GM20000 (cell line): ENCODE data around the gene IGBP1.
"Not testable (repeated sequence)": the region's sequence is repeated elsewhere in the genome, so short reads cannot be mapped to it uniquely, and the experiment has no call there.

ENCODE experiments used
- DNase-seq: peaks from one replicate; pipeline ENCODE4 v3.0.0; 2012; ENCODE audit warnings: low spot score
- TF ChIP-seq, protein P1 (sequence below): IDR thresholded peaks from 2 replicates; pipeline ENCODE4 v1.5.1; 2012; ENCODE audit warnings: mild to moderate bottlenecking, control low read depth; ENCODE audit errors: extremely low read depth, missing control alignments

IGBP1 gene

DNA sequence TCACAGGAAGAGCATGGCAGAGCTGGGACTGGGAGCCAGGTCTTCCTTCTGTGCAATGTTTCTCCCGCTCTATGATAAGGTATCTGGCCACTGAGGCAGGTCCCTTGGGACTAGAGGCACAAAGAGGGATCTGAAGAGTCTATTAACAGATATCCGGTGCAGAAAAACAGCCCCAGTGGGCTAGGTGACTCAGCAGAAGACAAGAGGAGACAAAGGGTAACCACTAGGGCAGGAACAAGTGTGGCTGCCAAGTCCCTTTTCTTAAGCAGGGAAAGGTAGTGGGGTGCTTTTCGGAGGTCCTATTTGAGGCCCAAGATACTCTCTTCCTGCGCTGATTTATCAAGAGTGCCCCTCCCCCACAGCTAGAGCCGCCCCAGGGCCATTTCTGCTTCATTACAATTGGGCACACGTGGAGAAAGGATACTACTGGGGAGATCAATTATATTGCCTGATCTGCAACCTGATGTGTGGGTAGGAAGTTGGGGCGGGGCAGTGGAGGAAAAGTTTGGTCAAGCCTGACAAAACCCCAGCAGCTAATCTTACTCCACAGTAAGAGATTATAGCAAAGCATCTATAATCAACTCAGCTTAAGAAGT lies 43.8 kb downstream of the IGBP1 start, which contains the start of gene DGAT2L6:
Gene DGAT2L6, plus strand, starts transcription at position 546 of the 596 bp plus-strand sequence. CDS start 100 bp downstream, outside the sequence.
- TF ChIP-seq, protein P1, sequence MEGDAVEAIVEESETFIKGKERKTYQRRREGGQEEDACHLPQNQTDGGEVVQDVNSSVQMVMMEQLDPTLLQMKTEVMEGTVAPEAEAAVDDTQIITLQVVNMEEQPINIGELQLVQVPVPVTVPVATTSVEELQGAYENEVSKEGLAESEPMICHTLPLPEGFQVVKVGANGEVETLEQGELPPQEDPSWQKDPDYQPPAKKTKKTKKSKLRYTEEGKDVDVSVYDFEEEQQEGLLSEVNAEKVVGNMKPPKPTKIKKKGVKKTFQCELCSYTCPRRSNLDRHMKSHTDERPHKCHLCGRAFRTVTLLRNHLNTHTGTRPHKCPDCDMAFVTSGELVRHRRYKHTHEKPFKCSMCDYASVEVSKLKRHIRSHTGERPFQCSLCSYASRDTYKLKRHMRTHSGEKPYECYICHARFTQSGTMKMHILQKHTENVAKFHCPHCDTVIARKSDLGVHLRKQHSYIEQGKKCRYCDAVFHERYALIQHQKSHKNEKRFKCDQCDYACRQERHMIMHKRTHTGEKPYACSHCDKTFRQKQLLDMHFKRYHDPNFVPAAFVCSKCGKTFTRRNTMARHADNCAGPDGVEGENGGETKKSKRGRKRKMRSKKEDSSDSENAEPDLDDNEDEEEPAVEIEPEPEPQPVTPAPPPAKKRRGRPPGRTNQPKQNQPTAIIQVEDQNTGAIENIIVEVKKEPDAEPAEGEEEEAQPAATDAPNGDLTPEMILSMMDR: no peak
- peak; percentile 7 for DNase-seq

DNA sequence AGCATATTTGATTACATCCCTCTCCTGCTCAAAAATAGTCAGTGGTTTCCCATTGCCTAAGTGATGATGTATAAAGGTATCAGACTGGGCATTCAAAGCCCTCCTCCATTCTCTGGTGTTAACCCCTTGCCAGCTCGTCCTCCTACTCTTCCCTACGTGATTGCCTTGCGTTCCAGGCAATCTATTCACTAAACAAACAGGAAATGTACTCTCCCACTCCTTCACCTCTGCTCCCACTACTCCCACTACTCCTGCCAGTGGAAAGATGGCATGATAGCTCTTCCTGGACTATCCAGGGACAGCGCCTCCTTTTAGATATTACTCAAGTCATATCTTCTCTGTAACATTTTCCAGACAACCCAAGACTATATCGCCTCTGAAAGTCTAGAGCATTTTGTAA lies 49.8 kb downstream of the IGBP1 start:
- DNase-seq: no peak
- TF ChIP-seq, protein P1: no peak

DNA sequence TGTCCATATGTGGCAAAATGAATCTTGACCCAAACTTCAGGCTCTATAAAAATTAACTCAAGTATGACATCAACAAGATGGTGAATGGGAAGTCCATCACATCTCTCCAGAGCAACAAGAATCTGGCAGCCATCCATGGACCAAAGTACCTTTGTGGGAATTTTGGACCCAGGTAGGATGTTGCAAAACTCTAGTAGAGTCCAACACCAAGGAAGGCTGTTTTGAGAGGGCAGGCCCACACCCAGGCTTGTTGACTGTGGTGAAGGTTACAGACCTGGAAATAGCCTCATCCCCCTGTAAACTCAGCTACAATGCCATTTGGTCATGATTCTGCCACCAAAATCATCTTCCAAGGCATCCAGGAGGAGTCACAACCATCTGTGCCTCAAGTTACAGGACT lies 57.0 kb downstream of the IGBP1 start:
- TF ChIP-seq, protein P1: no peak
- no peak for DNase-seq

DNA sequence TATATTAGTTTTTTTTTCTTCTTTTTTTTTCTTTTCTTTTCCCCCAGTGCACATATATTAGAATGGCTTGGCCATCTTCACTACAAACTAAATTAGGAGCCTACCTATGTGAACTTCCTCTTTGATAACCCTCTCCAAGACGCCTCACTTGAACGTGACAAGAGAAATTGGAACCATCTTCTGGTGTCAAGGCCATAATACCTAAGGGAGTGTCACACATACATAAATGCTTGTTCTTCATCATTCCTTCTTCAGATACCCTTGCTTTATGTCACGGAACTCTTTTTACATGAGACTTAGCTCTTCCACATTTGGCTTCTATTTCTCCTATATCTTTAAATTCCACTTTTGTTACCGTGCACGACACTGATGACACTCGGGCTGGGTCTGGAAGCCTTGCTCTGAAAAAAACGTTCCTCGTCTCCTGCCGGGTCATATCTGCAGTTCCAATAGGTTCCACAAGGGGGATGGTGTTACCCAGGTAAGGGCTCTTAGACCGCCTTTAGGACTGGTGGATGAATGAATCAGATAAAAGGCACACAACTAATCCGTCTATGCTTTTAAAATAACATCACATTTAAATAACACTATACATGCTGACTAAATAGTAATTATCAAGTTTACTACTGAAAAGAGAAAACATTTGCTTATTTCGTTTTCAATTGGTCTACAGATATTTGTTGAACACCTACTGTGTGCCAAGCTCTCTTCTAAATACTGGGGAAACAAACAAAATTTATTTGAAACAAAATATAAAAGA lies 63.9 kb downstream of the IGBP1 start:
- peak; percentile 45 for DNase-seq
- TF ChIP-seq, protein P1: peak; percentile 38

DNA sequence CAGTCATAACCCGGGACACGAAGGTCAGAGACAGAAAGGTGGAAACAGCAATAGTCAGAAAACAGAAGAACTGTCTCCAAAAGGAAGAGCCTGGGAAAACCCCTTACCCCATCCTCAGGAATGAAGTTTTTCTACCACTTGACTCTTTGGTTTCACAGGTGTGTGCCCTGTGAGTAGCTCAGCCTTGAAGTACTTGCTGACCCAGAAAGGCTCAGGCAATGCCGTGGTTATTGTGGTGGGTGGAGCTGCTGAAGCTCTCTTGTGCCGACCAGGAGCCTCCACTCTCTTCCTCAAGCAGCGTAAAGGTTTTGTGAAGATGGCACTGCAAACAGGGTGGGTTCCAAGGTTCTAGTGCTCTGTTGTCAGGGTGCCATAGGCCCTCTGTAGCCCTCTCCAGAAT lies 68.5 kb downstream of the IGBP1 start:
- TF ChIP-seq, protein P1: no peak
- DNase-seq: no peak

DNA sequence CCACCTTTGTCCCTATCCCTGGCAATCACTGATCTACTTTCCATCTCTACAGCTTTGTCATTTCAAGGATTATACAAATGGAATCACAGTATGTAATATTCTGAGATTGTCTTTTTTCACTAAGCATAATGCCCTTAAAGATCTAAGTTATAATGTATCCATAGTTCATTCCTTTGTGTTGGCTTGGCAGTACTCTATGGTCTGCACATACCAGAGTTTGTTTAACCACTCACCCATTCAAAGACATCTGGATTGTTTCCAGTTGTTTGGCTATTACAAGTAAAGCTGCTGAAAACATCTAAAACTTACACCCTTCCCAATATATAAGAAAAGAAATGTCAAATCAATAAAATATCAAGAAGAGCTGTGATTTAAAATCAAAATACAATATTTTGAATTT lies 75.2 kb downstream of the IGBP1 start:
- TF ChIP-seq, protein P1: no peak
- no peak for DNase-seq

DNA sequence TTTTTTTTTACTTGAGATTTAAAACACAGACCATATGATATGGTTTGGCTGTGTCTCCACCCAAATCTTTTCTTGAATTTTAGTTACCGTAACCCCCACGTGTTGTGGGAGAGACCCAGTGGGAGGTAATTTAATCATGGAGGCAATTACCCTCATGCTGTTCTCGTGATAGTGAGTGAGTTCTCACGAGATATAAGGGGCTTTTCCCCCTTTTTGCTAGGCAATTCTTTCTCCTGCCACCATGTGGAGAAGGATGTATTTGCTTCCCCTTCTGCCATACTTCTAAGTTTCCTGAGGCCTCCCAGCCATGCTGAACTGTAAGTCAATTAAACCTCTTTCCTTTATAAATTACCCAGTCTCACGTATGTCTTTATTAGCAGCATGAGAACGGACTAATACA lies 76.3 kb downstream of the IGBP1 start:
- DNase-seq: not testable (repeated sequence)
